ENCODE data around the gene ACSL1. TPM values are rescaled to one million over a fixed set of nuclear protein-coding genes. Genes with fewer than 3 reads are reported as not detected.

The ACSL1 gene
- total and polyA plus RNA-seq, 2 of the 8 experiments (the other 6 are each of a cell fraction or from before 2014, with no cell fraction given): 2.3 to 8.7 TPM

- Histone ChIP-seq H3K79me1 (ENCODE audit: low read depth, low read length) (no peaks in the 10 kb centered on the region; the same call in none of the 2 replicates), H3K36me3 (ENCODE audit: control insufficient read depth in 2 of 4, insufficient read depth in 4 of 4, low read length in 3 of 4) (peaks cover 18 to 91% (median 58%) of the 10 kb centered on the region in 4 experiments), H3K9me3 (ENCODE audit: insufficient read depth in 2 of 2, low read depth in 1 of 2, low read length in 1 of 2) (no peaks in the 10 kb centered on the region), H3K4me2 (ENCODE audit: insufficient read depth in 1 of 2, low read depth in 2 of 2, low read length in 2 of 2) (no peak overlapping the region), H2AFZ (ENCODE audit: low read length) (no peak overlapping the region), H3K14ac (ENCODE audit: insufficient read length) (no peak overlapping the region), H4K5ac (ENCODE audit: insufficient read length, low read depth, low read length) (no peak overlapping the region), H3K27me3 (replicated peaks in 1 of 4; ENCODE audit: control insufficient read depth in 3 of 4, extremely low read depth in 1 of 4, insufficient read depth in 3 of 4, low read length in 3 of 4) (no peaks in the 10 kb centered on the region), H3K27ac (ENCODE audit: low read depth, low read length) (no peak overlapping the region), H3K18ac (ENCODE audit: extremely low read depth, low read length) (no peak overlapping the region), H2BK5ac (ENCODE audit: low read depth, low read length) (no peak overlapping the region), H3K56ac (replicated peaks; ENCODE audit: insufficient read length, low read depth, low read length) (no peak overlapping the region), H3K4me1 (replicated peaks in 1 of 4; ENCODE audit: control insufficient read depth in 3 of 4, insufficient read depth in 4 of 4, low read length in 3 of 4) (no peaks in the 10 kb centered on the region), H4K91ac (replicated peaks; ENCODE audit: insufficient read length, low read length) (no peak overlapping the region), H3K9ac (replicated peaks in 1 of 4; ENCODE audit: extremely low read depth in 1 of 4, low read depth in 3 of 4, low read length in 3 of 4) (no peak overlapping the region), H2BK15ac (ENCODE audit: low read length) (no peak overlapping the region), H2BK12ac (ENCODE audit: low read depth, low read length) (no peak overlapping the region), H3K23me2 (ENCODE audit: low read depth, low read length) (no peaks in the 10 kb centered on the region), H2AK5ac (ENCODE audit: low read depth, low read length) (no peak overlapping the region), H3K79me2 (ENCODE audit: control insufficient read depth in 1 of 2, insufficient read depth in 2 of 2, low read length in 2 of 2) (peaks cover 0 to 33% of the 10 kb centered on the region in 2 experiments; a peak in 2 of 4 replicates), H3K4me3 (ENCODE audit: extremely low read depth in 1 of 4, insufficient read depth in 2 of 4, low read depth in 3 of 4, low read length in 4 of 4) (no peak overlapping the region), H3K4ac (replicated peaks; ENCODE audit: insufficient read length, low read depth, low read length) (no peak overlapping the region), H3K23ac (ENCODE audit: insufficient read length) (no peak overlapping the region), H4K8ac (ENCODE audit: extremely low read depth, insufficient read depth, low read length) (no peak overlapping the region), H2BK20ac (ENCODE audit: low read length) (no peak overlapping the region), H4K20me1 (replicated peaks in 1 of 2; ENCODE audit: control insufficient read depth in 1 of 2, insufficient read depth in 2 of 2, low read length in 2 of 2) (peaks cover under 1 to 3% of the 10 kb centered on the region in 2 experiments), H2BK120ac (replicated peaks; ENCODE audit: low read depth, low read length) (no peak overlapping the region)
- no peak for TF ChIP-seq KDM1A (IDR thresholded peaks at IDR 0.05; ENCODE audit: borderline replicate concordance, low read length)
- no peak for TF ChIP-seq POLR2A (IDR thresholded peaks at IDR 0.05; ENCODE audit: control extremely low read depth in 1 of 2, low read depth in 2 of 2, low read length in 2 of 2)
- no peak for TF ChIP-seq RAD21 (IDR thresholded peaks at IDR 0.05 in 1 of 2, conservative IDR thresholded peaks at IDR 0.05 in 1 of 2; ENCODE audit: low read depth in 2 of 2, low read length in 2 of 2)
- TF ChIP-seq SUZ12 (IDR thresholded peaks at IDR 0.05; ENCODE audit: low read length): no peak
- no peak for FAIRE-seq
- no peak for DNase-seq (ENCODE audit: low read depth in 1 of 2, low spot score in 2 of 2)
- CTCF ChIA-PET (ENCODE audit: partially characterized antibody): interaction anchor here (0.8 to 1.5 kb wide), 5 partner anchors 10 to 918 kb away, joined by 3 to 4 read pairs (median 3); no protein-coding TSS in a partner anchor
- POLR2A ChIA-PET (ENCODE audit: partially characterized antibody): interaction anchor here (0.7 to 1.3 kb wide), 5 partner anchors 9 to 19 kb away, joined by 3 to 4 read pairs (median 3); no protein-coding TSS in a partner anchor
- 46% methylated on average over 2 of the region's 2 CpGs; no CpG with 5 or more reads in 1 of the 2 experiments for WGBS, 2 experiments (ENCODE audit: extremely low coverage in 1 of 2, insufficient coverage in 1 of 2, insufficient read length in 1 of 2, insufficient replicate concordance in 2 of 2, low coverage in 1 of 2, low lambda C conversion rate in 2 of 2, missing lambda C conversion rate in 1 of 2)
These were observed 111.9 kb downstream of the ACSL1 start for GRCh38 chr4:184713887-184714286.

All from H1 (cell line).